GM21447 (cell line): Measurements from ENCODE around the gene KCTD16.

Source experiments
- ATAC-seq: cut with Tn5 transposase; IDR thresholded peaks from one replicate; pipeline ENCODE4 v1.9.1; 2021; ENCODE audit not compliant: unreplicated experiment

Gene KCTD16

GRCh38 chr5:144329681-144330080 is 159.0 kb downstream of the KCTD16 start:
- no peak for ATAC-seq

DNA sequence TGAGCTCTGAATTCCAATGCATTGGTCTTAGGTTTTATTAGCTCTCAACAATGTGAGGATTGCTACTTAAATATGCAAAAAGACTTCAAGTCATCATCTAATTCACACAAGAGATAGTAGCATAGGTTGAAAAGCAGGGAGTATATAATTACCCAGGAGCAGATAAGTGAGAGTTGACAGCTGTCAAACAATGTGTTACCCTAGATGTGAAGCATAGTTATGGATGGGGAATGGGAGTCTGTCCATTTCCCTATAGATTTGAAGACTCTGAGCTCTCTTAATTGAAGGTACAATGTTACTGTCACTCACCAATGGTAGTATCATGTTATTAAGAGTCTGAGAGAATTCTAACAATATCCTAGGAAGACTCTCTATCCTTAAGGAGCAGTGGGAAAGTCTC is 160.7 kb downstream of the KCTD16 start:
- no peak for ATAC-seq

- no peak for ATAC-seq
Measured at GRCh38 chr5:144332265-144332664, 161.6 kb downstream of the KCTD16 start.

- ATAC-seq: no peak
Measured at GRCh38 chr5:144333336-144333920, 162.8 kb downstream of the KCTD16 start.

- peak; percentile 59 for ATAC-seq
Measured at GRCh38 chr5:144335561-144335960, 164.9 kb downstream of the KCTD16 start.

DNA sequence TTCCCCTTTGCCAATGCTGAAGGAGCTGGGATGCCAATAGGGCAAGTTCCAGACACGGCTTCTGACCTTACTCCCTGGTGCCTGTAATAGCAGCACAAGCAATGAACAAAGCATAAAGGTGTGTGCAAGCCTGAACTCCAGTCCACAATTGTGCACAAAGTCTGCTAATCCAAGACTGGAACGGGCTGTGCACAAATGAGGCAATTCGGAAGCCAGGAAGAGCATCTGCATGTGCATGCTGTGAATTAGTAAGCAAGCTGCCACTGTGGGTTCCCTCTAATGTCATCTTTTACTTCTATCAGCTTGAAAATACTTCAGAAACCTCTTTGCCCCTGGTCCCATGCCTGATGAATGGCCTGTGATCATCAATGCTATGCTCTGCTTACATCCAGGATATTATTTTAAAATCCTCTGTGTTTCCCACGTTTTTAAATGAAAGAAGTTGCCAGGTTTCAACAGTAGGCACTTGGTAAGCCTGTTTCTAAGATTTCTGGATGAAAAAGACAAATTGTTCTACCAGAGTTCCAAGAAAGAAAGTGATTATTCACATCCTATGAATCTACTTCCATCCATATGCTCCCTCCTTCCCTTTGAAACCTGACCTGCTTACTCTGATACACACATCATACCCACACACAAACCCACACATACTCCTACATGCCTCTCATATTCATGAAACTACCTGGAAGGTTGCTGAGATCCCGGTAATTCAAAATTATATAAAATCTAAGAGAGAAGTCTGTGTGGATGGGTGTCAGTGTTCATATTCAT is 165.7 kb downstream of the KCTD16 start:
- ATAC-seq: no peak

DNA sequence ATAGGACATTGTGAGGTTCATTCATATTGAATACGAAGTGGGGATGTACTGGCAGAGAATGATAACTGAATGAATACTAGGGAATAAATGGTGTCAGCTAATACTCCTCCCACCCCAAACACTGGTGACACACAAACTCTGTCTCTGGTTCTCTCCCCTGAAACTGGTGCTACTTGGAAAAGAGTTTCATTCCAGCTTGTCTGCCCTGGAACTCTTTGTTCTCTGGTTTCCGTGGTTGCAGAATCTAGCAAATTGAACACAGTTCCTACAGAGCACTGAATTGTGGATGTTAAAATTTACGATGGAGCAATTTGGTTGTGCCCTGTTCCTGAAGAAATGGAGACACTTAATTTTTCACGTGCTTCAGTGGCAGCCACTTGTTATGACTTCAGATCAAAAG is 181.7 kb downstream of the KCTD16 start:
- ATAC-seq: no peak

- no peak for ATAC-seq
Measured at GRCh38 chr5:144352732-144353317, 182.2 kb downstream of the KCTD16 start.

DNA sequence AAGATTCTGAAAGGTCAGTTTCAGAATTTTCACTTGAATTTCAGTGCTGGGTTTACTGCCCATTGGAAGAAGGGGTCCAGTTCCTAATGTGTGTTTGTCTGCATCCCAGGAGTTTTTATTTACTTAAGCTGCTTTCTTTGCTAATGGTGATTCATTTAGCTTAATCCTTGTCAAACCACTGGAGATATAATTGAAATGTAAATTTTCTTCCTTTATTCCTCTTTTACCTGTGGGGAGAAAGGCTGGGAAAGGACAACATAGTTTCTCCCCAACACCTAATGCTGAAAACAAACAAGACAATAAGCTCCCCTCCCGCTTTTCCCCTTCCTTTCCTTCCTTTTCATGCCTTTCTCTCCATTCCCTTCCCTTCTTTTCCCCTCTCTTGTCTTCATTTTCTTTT is 185.8 kb downstream of the KCTD16 start:
- ATAC-seq: no peak

GRCh38 chr5:144361406-144361805 is 190.7 kb downstream of the KCTD16 start:
- ATAC-seq: no peak

GRCh38 chr5:144365885-144366284 is 195.2 kb downstream of the KCTD16 start:
- no peak for ATAC-seq

DNA sequence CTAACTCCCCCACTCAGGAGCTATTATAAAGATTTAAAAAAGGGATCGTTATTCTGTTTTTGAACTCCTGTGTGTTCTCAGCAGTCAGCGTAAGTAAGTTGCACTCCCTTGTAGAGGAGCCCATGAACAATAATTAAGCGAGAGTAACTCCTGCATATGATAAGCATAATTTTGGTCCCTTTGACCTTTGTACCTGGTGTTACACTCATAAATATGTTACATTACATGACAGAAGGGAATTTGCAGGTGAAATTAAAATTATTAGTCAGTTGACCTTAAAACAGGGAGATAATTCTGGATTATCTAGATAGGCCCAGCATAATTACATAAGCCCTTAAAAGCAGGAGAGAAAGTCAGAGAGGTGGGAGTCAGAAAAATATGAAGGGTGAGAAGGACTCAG is 197.3 kb downstream of the KCTD16 start:
- ATAC-seq: no peak

GRCh38 chr5:144368556-144368955 is 197.9 kb downstream of the KCTD16 start:
- no peak for ATAC-seq

DNA sequence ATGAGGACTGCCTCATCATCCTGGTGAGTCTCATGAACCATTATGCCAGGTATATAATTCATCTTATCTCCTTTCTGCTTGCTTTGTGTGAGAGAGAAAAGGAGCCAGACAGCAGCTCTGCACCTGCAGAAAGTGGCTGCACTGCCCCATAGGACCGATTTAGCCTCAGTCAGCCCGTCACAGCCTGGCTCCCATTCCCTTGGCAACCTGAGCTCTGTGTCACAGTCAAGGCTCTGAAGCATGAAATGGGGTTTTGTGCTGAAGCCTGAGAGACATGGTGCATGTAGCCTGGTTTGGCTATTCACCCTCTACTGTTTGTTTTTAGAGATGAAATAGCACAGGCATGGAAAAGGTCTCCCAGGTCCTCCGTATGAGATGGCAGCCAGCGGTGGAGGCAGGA is 198.3 kb downstream of the KCTD16 start:
- ATAC-seq: no peak

DNA sequence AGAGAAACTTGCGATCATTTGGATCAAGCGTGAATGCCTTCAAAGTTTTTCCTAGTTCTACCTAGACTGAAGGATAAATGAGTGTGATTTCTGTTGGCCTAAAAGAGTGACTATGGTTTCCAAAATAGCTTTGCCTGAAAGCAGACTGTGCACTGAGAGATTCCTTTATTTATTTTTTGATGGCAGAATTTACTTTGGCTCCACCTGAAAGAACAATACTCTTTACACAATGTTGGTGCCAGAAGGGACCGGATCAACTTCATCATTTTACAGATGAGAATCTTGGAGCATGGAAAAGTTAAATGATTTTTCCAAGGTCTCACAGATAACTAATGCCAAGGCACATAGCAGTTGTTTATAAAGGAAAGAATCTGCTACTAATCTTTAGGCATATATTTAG is 199.6 kb downstream of the KCTD16 start:
- ATAC-seq: no peak

GRCh38 chr5:144374637-144375036 is 204.0 kb downstream of the KCTD16 start:
- ATAC-seq: no peak

GRCh38 chr5:144377207-144377606 is 206.5 kb downstream of the KCTD16 start:
- no peak for ATAC-seq

- ATAC-seq: no peak
Measured at GRCh38 chr5:144378681-144379080, 208.0 kb downstream of the KCTD16 start.

- ATAC-seq: no peak
Measured at GRCh38 chr5:144385597-144385996, 214.9 kb downstream of the KCTD16 start.

- ATAC-seq: no peak
Measured at GRCh38 chr5:144386315-144386714, 215.6 kb downstream of the KCTD16 start.

- ATAC-seq: no peak
Measured at GRCh38 chr5:144390133-144390532, 219.5 kb downstream of the KCTD16 start.

GRCh38 chr5:144391044-144391443 is 220.4 kb downstream of the KCTD16 start:
- no peak for ATAC-seq
